ENCODE results near the gene EPN2.

GRCh38 chr17:19286751-19287341 lies 49.7 kb downstream of the EPN2 start:
- TF ChIP-seq CTCF (IDR thresholded peaks at IDR 0.05) (no peak), POLR2A (IDR thresholded peaks at IDR 0.05) (no peak), POLR2AphosphoS5 (IDR thresholded peaks at IDR 0.05) (no peak)
